GM19193 (cell line): Measurements from ENCODE around the gene ZNF521.

Source experiments
- POLR2A ChIP-seq: IDR thresholded peaks from 4 replicates; pipeline ENCODE4 v1.6.1; 2011; ENCODE audit not compliant: insufficient read depth, insufficient read length; ENCODE audit errors: extremely low read depth

The ZNF521 gene

GRCh38 chr18:25314151-25314837 lies 37.7 kb downstream of the ZNF521 start:
- TF ChIP-seq POLR2A: no peak

GRCh38 chr18:25313268-25313667 lies 38.7 kb downstream of the ZNF521 start:
- TF ChIP-seq POLR2A: no peak

GRCh38 chr18:25310045-25310444 lies 41.9 kb downstream of the ZNF521 start:
- no peak for TF ChIP-seq POLR2A

- TF ChIP-seq POLR2A: no peak
Measured at GRCh38 chr18:25308381-25308780, 43.6 kb downstream of the ZNF521 start.

- no peak for TF ChIP-seq POLR2A
Measured at GRCh38 chr18:25307192-25307591, 44.8 kb downstream of the ZNF521 start.

- no peak for TF ChIP-seq POLR2A
Measured at GRCh38 chr18:25306671-25307070, 45.3 kb downstream of the ZNF521 start.

GRCh38 chr18:25305584-25305983 lies 46.4 kb downstream of the ZNF521 start:
- TF ChIP-seq POLR2A: no peak

- TF ChIP-seq POLR2A: no peak
Measured at GRCh38 chr18:25300492-25300891, 51.5 kb downstream of the ZNF521 start.

- no peak for TF ChIP-seq POLR2A
Measured at GRCh38 chr18:25299426-25300300, 52.3 kb downstream of the ZNF521 start.

GRCh38 chr18:25298853-25299274 lies 53.1 kb downstream of the ZNF521 start:
- no peak for TF ChIP-seq POLR2A

GRCh38 chr18:25295624-25296138 lies 56.3 kb downstream of the ZNF521 start:
- no peak for TF ChIP-seq POLR2A

- no peak for TF ChIP-seq POLR2A
Measured at GRCh38 chr18:25291150-25291549, 60.8 kb downstream of the ZNF521 start.

- TF ChIP-seq POLR2A: no peak
Measured at GRCh38 chr18:25289001-25289631, 62.9 kb downstream of the ZNF521 start.

GRCh38 chr18:25288340-25288938 lies 63.5 kb downstream of the ZNF521 start:
- no peak for TF ChIP-seq POLR2A

GRCh38 chr18:25287106-25287505 lies 64.9 kb downstream of the ZNF521 start:
- TF ChIP-seq POLR2A: no peak

GRCh38 chr18:25284861-25285550 lies 67.0 kb downstream of the ZNF521 start:
- no peak for TF ChIP-seq POLR2A
